GM19372 (cell line): ENCODE results near the gene COL7A1.
A peak's percentile ranks its signal among the peaks of the same experiment; 100 is the strongest.

Experiments used
- ATAC-seq: cut with Tn5 transposase; IDR thresholded peaks from one replicate; pipeline ENCODE4 v1.9.1; 2021; ENCODE audit warnings: mild to moderate bottlenecking, low read depth, moderate library complexity; ENCODE audit not compliant: unreplicated experiment

The COL7A1 gene

GRCh38 chr3:48595075-48595525 lies at the start of gene COL7A1:
TSS of gene COL7A1 (minus strand) at chr3:48595329. CDS start at chr3:48595159, 170 bp downstream.
- ATAC-seq: no peak

DNA sequence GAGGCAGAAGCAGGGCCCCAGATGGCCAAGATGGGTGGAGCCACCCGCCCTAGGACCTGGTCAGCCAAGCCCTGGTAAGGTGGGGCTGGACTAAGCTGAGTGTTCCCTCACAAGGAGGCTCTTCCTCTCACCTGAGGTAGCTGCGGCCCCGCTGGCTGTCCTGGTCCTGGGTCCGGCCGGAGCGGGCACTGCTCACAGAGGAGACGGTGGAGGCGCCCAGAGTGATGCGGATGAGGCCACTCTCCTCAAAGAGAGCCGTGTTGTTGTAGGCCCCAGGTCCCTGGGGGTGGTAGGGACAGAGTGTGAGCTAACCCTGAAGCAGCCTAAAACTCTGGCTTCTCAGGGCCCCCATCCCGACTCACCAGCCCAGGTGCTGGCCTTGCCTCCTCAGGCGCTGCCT lies 47.5 kb upstream of the COL7A1 start:
- no peak for ATAC-seq

DNA sequence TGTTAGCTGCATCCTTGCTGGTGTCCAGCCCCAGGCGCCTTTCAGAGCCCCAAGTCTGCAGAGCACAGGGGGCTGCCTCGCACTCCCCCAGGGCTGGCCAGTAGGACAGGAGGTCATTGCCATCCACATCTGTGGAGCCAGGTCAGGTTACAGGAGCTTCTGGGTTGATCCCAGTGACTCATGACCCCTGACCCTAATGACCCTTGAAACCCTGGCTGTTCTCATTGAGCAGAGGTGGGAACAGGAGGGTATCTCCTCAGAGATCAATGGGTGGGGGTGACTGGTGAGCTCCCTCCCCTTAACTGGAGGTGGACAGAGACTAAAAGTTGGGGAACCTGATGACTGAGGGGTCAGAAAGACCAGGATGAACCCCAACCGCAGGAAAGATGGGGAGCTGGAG lies 46.3 kb upstream of the COL7A1 start:
- no peak for ATAC-seq

DNA sequence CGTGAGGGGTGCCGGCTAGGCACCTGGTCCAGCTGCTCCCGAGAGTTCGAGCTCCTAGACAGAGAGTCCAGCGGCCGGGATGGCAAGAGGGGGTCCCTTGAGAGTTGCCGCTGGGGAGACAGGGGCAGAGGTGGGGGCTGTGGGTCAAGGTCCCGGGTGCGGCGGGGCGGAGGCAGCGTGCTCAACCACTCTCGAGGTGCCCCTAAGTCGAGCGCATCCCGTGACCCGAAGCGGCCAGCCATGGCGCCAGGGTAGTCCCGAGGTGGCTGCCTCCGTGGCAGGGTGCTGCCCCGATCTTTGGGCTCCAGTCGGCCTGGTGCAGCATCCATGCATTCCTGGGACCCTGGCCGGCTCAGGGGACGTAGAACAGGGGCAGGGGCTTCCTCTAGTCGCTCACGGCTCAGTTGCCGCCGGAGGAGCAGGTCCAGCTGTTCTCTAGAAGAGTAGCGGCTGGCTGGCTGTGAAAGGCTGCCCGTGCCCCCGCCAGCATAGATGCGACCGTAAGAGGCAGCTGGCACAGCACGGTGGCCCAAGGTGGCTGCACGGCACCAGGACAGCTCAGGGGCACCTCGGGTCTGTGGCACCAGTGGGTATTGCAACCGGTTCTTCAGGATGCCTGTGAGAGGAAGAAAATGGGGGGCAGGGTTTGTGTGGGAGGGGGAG lies 44.9 kb upstream of the COL7A1 start:
- no peak for ATAC-seq

DNA sequence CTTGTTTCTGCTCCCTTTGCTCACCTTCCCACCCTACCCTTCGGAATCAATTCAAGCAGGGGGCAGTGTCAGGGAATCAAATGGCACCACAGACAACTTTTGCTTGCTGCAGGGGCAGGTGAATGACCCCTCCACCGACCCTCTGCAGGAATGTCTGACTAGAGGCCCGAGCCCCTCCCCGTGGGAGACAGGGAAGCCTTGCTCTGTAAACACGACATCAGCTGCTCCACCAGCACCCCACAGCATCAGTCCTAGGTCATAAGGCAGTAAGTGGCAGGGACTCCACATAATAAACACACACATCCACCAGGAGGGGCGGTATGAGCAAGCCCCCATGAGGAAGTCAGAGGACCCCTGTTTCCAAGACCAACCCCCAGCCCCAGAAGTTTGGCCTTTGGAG lies 42.2 kb upstream of the COL7A1 start:
- ATAC-seq: no peak

GRCh38 chr3:48636149-48636655 lies 41.1 kb upstream of the COL7A1 start:
- no peak for ATAC-seq

DNA sequence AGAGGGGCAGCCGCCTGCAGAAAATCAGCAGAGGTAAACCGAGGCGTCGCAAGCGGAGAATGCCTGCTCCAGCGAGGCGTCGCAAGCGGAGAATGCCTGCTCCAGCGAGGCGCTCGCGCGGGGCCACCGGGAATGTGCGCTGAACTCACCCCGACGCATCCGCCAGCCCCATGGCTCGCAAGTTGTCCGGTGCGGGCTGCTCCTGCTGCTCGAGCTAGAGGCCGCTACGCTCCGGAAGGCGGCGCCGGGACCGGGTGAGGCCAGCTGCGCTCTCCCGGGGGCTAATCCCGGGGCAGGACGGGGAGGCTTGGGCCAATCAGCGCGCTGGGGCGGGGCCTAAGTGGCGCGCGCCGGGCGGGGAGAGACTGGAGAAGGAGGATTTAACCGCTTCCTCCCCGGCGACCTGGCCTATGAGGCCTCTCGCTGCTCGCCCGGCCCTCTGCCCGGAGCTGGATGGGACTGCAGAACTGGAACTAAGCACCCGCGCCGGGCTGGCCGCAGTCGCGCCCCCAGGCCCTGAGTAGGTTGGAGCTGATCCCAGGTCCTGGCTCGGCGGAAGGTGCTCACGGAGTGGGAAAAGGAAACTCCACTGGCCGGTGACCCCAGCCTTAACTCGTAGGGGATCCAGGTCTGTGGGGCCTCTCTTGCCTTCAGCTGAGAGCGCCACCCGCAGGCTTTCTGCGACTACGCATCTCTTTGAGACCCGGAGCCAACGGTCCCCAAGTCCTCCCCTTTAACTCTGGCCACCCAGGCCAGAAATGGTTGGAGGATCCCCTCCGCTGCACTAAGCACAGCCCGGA lies 40.3 kb upstream of the COL7A1 start, which contains the start of gene SLC26A6:
TSS of gene SLC26A6 (minus strand) at position 240 of the 800 bp plus-strand sequence. CDS start at position 172, 68 bp downstream.
- ATAC-seq: peak; percentile 88

GRCh38 chr3:48634661-48635221 lies 39.6 kb upstream of the COL7A1 start:
- no peak for ATAC-seq

DNA sequence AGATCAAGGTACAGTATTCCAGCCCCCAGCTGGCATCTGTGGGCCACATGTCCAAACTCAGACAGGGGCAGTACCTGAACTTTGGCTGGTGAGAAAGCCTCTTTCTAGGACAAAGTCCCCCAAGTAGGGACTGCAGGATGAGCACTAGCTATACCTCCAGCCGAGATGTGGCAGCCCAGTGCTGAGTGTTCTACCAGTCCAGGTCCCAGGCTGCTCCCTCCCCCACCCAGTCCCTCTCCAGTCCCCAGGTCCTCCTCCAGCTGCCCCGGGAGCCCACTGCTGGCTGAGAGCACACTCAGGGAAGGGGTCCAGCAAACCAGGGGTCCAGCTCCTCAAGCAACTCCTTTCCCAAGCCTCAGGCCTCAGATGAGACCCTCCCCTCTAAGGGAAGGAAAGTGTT lies 38.6 kb upstream of the COL7A1 start:
- ATAC-seq: no peak

- ATAC-seq: no peak
These were observed 38.1 kb upstream of the COL7A1 start for GRCh38 chr3:48633256-48633655.

DNA sequence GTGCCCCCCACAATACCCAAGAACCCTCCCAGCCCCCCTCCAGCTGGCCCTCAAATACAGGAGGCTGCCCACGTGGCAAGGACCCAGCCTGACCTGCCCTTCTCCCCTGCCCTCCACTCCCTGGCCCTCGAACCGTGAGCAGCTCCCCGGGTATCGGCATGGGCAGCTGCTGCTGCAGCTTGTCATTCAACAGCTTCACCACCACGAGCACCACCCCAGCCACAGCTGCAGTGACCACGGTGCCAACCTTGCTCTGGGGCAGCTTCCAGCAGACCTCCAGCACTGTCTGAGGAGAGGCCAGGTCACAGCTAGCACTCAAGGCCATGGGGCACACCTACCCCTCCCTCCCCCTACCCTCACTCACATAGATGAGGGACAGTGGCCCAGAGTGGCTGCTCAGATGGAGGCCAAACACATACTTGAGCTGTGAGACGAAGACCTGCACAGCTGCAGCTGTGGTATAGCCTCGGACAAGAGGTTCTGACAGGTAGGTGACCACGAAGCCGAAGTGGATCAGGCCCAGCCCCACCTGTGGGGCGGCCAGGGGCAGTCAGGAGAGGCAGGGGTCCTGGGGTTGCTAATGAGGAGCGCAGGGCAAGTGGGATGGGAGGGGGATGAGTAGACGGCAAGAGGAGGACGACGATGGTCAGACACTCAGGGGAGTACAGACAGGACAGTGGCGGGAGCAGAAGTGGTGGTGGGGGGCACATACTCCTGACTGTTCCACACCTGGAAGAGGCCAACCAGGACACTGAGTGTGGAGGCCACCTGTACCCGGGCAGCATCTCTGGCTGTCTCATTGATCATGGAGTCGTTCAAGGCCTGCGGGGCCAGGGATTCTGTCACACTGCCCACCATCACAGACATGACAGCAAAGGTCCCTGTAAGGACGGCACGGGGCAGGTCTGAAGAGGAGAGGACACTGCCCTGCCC lies 36.7 kb upstream of the COL7A1 start:
- ATAC-seq: no peak

DNA sequence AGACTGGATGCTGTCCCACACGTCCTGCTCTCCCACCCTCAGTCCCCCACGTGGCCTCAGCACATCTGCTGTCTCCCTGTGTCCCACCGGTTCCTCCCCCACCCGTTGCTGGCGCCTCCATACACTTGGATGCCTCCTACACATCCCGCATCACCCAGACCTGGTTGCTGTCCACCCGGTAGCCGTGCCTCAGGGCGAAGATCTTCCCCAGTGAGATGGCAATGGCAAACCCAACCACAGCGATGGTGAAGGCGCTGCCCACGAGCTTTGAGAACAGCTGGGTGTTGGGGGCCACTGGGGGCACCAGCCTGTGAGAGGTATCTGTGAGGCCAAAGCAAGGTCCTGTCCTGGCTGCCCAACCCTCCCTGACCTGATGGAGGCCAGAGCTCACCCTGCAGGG lies 35.7 kb upstream of the COL7A1 start:
- no peak for ATAC-seq

DNA sequence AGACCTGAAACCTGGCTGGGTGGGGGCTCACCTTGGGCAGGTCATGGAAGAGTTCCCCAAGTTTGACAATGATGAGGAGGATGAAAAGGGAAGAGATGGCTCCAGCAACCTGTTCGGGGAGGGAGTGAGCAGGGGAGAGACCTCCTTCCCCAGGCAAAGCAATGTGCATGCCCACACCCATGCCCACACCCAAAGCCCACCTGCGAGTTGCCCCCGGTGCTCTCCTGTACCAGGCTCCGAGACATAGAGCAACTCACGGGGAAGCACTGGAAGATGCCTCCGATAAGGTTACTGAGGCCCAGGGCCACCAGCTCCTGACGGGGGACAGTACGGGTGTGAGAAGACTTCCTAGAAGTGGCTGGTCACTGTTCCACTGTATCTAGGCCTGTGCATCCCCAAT lies 35.3 kb upstream of the COL7A1 start:
- no peak for ATAC-seq

DNA sequence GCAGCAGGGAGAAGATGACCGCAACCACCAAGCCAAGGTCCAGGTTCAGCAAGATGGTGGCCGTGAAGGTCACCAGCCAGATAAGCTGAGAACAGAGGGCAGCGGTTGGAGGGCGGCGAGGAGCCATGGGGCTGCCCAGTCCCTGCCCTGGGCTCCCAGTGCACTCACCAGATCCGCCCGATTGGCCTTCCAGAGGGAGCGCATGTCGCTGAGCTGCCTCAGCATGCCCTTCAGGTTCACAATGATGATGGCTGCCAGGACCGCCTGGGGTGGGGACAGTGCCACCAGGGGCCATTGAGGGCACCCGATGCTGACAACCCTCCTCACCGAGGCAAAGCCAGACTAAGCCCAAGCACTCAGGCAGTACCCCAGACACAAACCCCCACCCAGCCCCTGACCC lies 34.8 kb upstream of the COL7A1 start:
- ATAC-seq: no peak

DNA sequence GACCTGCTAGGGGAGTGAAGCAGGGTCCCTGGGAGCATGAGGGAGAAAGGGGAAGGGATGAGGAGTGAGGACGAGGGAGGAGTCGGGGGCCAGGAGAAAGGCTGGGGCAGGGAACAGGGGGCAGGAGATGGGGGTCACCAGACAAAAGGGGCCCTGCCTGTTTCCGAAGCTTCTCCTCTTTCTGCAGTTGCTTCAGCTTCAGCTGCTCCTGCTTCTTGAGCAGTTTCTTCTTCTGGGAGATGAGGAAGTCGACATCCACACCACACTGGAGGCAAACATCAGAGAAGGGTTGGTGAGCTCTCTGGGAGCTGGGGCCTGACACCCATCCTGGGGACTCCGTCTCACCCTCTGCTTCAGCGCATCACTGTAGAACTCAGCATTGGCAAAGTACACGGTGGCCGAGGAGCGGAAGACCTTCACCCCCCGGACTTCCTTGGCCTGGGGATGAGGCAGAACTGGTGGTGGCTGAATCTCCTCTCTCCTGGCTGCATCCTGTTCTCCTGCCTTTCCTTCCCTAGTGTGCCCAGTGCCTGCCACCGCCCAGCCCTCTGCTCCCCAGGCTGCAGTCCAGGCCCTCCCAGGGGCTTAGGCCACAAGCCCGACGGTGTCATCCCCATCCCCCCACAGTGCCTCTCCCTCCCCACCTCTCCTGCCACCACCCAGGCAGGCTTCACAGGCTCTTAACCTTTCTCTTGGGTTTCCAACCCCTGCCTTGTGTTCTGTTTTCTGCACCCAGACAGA lies 33.3 kb upstream of the COL7A1 start:
- no peak for ATAC-seq

- no peak for ATAC-seq
These were observed 30.5 kb upstream of the COL7A1 start for GRCh38 chr3:48625600-48625999.

- ATAC-seq: no peak
These were observed 29.6 kb upstream of the COL7A1 start for GRCh38 chr3:48624767-48625166.

- no peak for ATAC-seq
These were observed 28.9 kb upstream of the COL7A1 start for GRCh38 chr3:48623851-48624547.

GRCh38 chr3:48621461-48621869 lies 26.3 kb upstream of the COL7A1 start, which contains the start of gene TMEM89:
TSS of gene TMEM89 (minus strand) at chr3:48621769. CDS start at chr3:48621756, 13 bp downstream.
- no peak for ATAC-seq
